ENCODE results near the gene SERPINB10.

The SERPINB10 gene

GRCh38 chr18:63962137-63962536 lies 54.4 kb downstream of the SERPINB10 start:
- Mint-ChIP-seq H3K4me3 (no peak overlapping the region), H3K27me3 (peaks cover 39% of the 10 kb centered on the region), H3K9me3 (no peaks in the 10 kb centered on the region), H3K4me1 (no peaks in the 10 kb centered on the region), H3K36me3 (ENCODE audit: insufficient read depth) (no peaks in the 10 kb centered on the region), H3K27ac (ENCODE audit: low read depth) (no peak overlapping the region)
- ATAC-seq (replicated peaks; ENCODE audit: extremely low read depth, poor library complexity, severe bottlenecking) = no peak
- DNase-seq (ENCODE audit: low spot score in 2 of 2) = no peak

DNA sequence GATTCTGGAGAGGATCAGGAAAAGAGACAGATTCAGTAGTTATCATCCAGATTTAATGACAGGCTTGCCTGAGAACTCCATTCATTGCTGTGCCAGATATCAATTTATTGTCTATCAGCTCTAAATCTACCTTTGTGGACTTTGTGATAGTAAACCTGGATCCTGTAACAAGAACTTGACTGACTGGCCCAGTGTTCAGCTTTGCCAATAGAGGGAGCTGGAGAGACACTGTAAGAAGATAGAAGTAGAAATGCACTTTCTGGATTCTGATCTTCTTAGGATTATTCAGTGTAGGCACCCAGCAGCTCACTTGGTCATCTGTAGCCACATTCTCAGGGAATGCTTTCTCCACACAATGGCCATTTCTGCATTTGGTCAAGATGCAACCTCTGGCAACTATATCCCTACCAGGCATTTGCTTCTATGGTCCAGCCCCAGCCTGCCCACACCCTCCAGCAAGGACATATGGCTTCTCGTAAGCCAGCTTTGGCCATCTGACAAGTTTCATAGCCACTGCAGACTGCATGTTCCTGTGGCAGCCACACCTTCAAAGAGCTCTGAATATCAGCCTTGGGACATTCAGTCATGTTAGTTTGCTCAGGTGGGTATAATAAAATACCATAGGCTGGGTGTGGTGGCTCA lies 56.0 kb downstream of the SERPINB10 start:
- no peaks in the 10 kb centered on the region for H3K4me1 Mint-ChIP-seq
- peak overlapping the region; percentile 79 for H3K27ac Mint-ChIP-seq (ENCODE audit: low read depth)
- no peaks in the 10 kb centered on the region for H3K9me3 Mint-ChIP-seq
- no peak overlapping the region for H3K4me3 Mint-ChIP-seq
- H3K27me3 Mint-ChIP-seq = peaks cover 39% of the 10 kb centered on the region
- H3K36me3 Mint-ChIP-seq (ENCODE audit: insufficient read depth) = no peaks in the 10 kb centered on the region
- ATAC-seq (replicated peaks; ENCODE audit: extremely low read depth, poor library complexity, severe bottlenecking) (peak; percentile 43), DNase-seq (ENCODE audit: low spot score in 2 of 2) (no peak)

GRCh38 chr18:63964908-63965307 lies 57.1 kb downstream of the SERPINB10 start:
- Mint-ChIP-seq H3K27ac (ENCODE audit: low read depth) (no peak overlapping the region), H3K4me1 (peaks cover 11% of the 10 kb centered on the region), H3K9me3 (no peaks in the 10 kb centered on the region), H3K4me3 (no peak overlapping the region), H3K36me3 (ENCODE audit: insufficient read depth) (peaks cover 3% of the 10 kb centered on the region), H3K27me3 (peaks cover 31% of the 10 kb centered on the region)
- DNase-seq (ENCODE audit: low spot score in 2 of 2) (no peak), ATAC-seq (replicated peaks; ENCODE audit: extremely low read depth, poor library complexity, severe bottlenecking) (no peak)

- peaks cover 26% of the 10 kb centered on the region for H3K27me3 Mint-ChIP-seq
- ATAC-seq (replicated peaks; ENCODE audit: extremely low read depth, poor library complexity, severe bottlenecking) = no peak
- no peak overlapping the region for H3K4me3 Mint-ChIP-seq
- no peak overlapping the region for H3K27ac Mint-ChIP-seq (ENCODE audit: low read depth)
- peaks cover 18% of the 10 kb centered on the region for H3K4me1 Mint-ChIP-seq
- no peaks in the 10 kb centered on the region for H3K9me3 Mint-ChIP-seq
- peaks cover 8% of the 10 kb centered on the region for H3K36me3 Mint-ChIP-seq (ENCODE audit: insufficient read depth)
- no peak for DNase-seq (ENCODE audit: low spot score in 2 of 2)
Observed at GRCh38 chr18:63965716-63966330, 58.1 kb downstream of the SERPINB10 start.

GRCh38 chr18:63969942-63970808 lies 62.4 kb downstream of the SERPINB10 start, which contains the start of gene SERPINB8:
TSS of gene SERPINB8 (plus strand) at chr18:63970081. CDS start at chr18:63978309, 8,228 bp downstream.
- peaks cover 14% of the 10 kb centered on the region for H3K36me3 Mint-ChIP-seq (ENCODE audit: insufficient read depth)
- H3K4me1 Mint-ChIP-seq = peaks cover 41% of the 10 kb centered on the region
- peak; percentile 90 for ATAC-seq (replicated peaks; ENCODE audit: extremely low read depth, poor library complexity, severe bottlenecking)

DNA sequence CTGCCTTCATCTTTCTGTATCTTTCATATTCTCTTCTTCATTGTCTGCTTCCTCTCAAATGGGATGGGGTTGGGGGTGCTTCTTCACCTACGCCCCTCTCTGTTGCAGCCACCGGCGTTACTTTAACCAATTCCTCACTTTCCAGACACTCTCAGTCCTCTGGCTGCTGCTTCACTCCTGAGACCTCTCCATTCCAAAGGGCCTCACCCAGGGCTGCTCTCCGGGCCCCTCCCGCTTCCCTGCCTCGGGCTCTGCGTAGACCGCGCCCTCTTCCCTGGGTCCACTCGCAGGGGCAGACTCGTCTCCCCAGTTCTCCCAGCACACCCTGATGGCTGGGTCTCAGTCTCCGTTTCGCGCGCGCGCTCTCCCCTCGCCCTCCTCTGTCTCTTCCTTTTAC lies 63.0 kb downstream of the SERPINB10 start:
- Mint-ChIP-seq H3K27me3 (no peaks in the 10 kb centered on the region), H3K9me3 (no peaks in the 10 kb centered on the region), H3K36me3 (ENCODE audit: insufficient read depth) (peaks cover 14% of the 10 kb centered on the region), H3K4me3 (peak overlapping the region; percentile 99), H3K27ac (ENCODE audit: low read depth) (peak overlapping the region; percentile 95), H3K4me1 (peaks cover 43% of the 10 kb centered on the region)
- ATAC-seq (replicated peaks; ENCODE audit: extremely low read depth, poor library complexity, severe bottlenecking) (no peak), DNase-seq (ENCODE audit: low spot score in 2 of 2) (no peak)

More at GRCh38 chr18:63969942-63970808, 62.4 kb downstream of the SERPINB10 start, which contains the start of gene SERPINB8:
- H3K27me3 Mint-ChIP-seq = no peaks in the 10 kb centered on the region
- no peaks in the 10 kb centered on the region for H3K9me3 Mint-ChIP-seq
- H3K27ac Mint-ChIP-seq (ENCODE audit: low read depth) = peak within 1 kb of the TSS; percentile 95
- peak; percentile 54 to 59 for DNase-seq (ENCODE audit: low spot score in 2 of 2)
- H3K4me3 Mint-ChIP-seq = peak within 1 kb of the TSS; percentile 99

DNA sequence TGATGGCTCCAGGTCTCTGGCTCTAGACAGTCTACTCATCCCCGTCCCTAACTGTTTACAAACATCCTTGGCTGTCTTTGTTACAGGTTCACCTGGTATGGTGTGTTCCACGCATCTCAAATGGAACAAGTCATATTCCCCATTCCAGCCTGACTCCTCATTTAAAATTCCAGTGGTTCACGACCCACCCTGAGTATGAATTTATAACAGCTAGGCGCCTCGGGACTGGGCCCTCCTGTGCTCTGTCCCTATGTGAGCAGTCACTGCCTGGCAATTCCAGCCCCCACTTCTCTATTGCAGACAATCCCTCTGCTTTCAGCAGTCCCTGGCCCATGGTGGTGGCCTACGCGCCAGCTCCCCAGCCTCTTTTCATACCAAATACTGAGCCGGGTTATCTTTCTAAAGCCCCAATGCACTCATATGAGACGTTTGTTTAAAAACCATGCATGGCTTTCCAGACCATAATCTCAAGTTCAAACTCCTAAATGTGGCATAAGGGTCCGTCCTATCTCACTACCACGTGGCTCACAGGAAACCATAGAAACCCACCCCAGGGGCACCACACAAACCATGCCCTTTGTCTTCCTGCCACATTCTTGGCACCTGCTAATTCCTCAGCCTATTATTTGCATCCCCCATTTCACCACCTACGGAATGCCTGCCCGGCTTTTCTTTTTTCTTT lies 63.7 kb downstream of the SERPINB10 start:
- H3K4me1 Mint-ChIP-seq = peaks cover 43% of the 10 kb centered on the region
- peaks cover 14% of the 10 kb centered on the region for H3K36me3 Mint-ChIP-seq (ENCODE audit: insufficient read depth)
- peak overlapping the region; percentile 95 for H3K27ac Mint-ChIP-seq (ENCODE audit: low read depth)
- DNase-seq (ENCODE audit: low spot score in 2 of 2) = no peak
- H3K4me3 Mint-ChIP-seq = peak overlapping the region; percentile 99
- ATAC-seq (replicated peaks; ENCODE audit: extremely low read depth, poor library complexity, severe bottlenecking) = no peak
- H3K27me3 Mint-ChIP-seq = no peaks in the 10 kb centered on the region
- no peaks in the 10 kb centered on the region for H3K9me3 Mint-ChIP-seq

DNA sequence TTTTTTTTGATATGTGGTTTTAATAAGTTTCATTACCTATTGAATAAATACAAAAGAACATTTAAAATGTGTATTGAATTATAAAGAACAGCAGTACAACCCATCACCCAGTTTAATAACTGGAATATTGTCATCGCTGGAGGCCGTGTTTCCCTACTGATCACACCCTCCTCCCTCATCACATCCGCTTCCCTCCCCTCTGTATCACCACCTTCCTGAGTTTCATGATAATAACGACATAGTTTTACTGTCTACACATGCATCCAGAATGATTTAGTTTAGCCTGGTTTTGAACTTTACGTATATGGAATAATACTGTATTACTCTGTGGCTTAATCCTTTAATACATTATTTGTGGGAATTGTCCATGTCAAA lies 64.2 kb downstream of the SERPINB10 start:
- H3K27ac Mint-ChIP-seq (ENCODE audit: low read depth) = peak overlapping the region; percentile 95
- no peak for DNase-seq (ENCODE audit: low spot score in 2 of 2)
- no peaks in the 10 kb centered on the region for H3K27me3 Mint-ChIP-seq
- peaks cover 14% of the 10 kb centered on the region for H3K36me3 Mint-ChIP-seq (ENCODE audit: insufficient read depth)
- peak overlapping the region; percentile 99 for H3K4me3 Mint-ChIP-seq
- no peaks in the 10 kb centered on the region for H3K9me3 Mint-ChIP-seq
- peaks cover 43% of the 10 kb centered on the region for H3K4me1 Mint-ChIP-seq
- no peak for ATAC-seq (replicated peaks; ENCODE audit: extremely low read depth, poor library complexity, severe bottlenecking)

DNA sequence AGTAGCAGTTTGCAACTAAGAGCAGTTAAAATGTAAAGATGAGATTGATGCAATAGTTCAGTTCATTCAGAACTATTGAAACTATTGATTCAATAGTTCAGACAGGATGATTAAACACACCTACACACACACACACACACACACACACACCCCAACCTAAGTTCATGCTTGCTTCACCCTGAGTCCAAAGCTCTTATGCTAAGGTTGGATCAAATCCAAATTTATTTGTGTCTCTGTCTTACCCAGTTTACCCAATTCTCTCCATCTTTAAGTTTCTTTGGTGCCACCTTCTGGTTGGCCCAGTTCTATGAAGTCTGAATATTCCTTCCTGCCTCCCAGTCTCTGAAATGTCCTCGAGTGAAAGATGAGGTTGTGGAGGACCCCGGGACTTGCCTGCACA lies 67.2 kb downstream of the SERPINB10 start:
- peaks cover 40% of the 10 kb centered on the region for H3K4me1 Mint-ChIP-seq
- ATAC-seq (replicated peaks; ENCODE audit: extremely low read depth, poor library complexity, severe bottlenecking) (no peak), DNase-seq (ENCODE audit: low spot score in 2 of 2) (no peak)
- H3K9me3 Mint-ChIP-seq = no peaks in the 10 kb centered on the region
- peaks cover 15% of the 10 kb centered on the region for H3K36me3 Mint-ChIP-seq (ENCODE audit: insufficient read depth)
- no peak overlapping the region for H3K27ac Mint-ChIP-seq (ENCODE audit: low read depth)
- H3K27me3 Mint-ChIP-seq = no peaks in the 10 kb centered on the region
- no peak overlapping the region for H3K4me3 Mint-ChIP-seq

DNA sequence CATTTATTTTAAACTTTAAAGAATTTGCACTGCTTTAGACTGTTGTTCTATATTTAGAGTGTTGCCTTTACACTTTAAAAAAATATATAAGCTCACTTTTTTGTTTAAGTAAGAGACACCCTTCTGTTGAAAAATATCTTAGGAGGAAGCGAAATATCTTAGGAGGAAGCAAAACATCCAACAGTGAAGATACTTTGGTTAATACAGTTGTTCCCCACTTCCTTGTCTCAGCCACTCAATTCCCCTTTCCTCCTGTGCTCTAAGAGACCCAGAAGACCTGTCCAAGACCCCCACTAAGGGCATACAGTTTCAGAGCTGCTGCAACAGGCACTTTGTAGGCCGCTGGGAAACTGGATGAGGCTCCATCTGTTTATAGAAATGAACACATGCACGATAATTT lies 67.9 kb downstream of the SERPINB10 start:
- no peak for ATAC-seq (replicated peaks; ENCODE audit: extremely low read depth, poor library complexity, severe bottlenecking)
- peaks cover 12% of the 10 kb centered on the region for H3K36me3 Mint-ChIP-seq (ENCODE audit: insufficient read depth)
- no peaks in the 10 kb centered on the region for H3K9me3 Mint-ChIP-seq
- H3K4me1 Mint-ChIP-seq = peaks cover 39% of the 10 kb centered on the region
- no peaks in the 10 kb centered on the region for H3K27me3 Mint-ChIP-seq
- H3K4me3 Mint-ChIP-seq = no peak overlapping the region
- H3K27ac Mint-ChIP-seq (ENCODE audit: low read depth) = no peak overlapping the region
- DNase-seq (ENCODE audit: low spot score in 2 of 2) = no peak

DNA sequence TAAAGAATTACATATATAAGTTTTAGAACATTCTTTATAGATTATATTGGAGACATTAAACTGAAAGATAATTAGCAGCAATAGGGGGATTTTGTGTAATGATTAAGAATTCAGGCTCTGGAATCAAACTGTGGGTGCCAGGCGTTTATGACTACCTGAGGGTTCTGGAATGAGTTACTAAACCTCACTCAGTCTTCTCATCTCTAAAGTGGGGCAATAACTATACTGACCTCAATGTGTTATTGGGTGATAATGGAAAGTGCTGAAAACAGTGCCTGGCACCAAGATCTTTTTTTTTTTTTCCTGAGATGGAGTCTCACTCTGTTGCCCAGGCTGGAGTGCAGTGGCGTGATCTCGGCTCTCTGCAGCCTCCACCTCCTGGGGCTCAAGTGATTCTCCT lies 69.3 kb downstream of the SERPINB10 start:
- peaks cover 10% of the 10 kb centered on the region for H3K36me3 Mint-ChIP-seq (ENCODE audit: insufficient read depth)
- H3K4me1 Mint-ChIP-seq = peaks cover 25% of the 10 kb centered on the region
- H3K9me3 Mint-ChIP-seq = no peaks in the 10 kb centered on the region
- no peak for ATAC-seq (replicated peaks; ENCODE audit: extremely low read depth, poor library complexity, severe bottlenecking)
- no peak overlapping the region for H3K27ac Mint-ChIP-seq (ENCODE audit: low read depth)
- H3K27me3 Mint-ChIP-seq = no peaks in the 10 kb centered on the region
- DNase-seq (ENCODE audit: low spot score in 2 of 2) = no peak
- no peak overlapping the region for H3K4me3 Mint-ChIP-seq

GRCh38 chr18:63979409-63979920 lies 71.7 kb downstream of the SERPINB10 start:
- no peaks in the 10 kb centered on the region for H3K9me3 Mint-ChIP-seq
- ATAC-seq (replicated peaks; ENCODE audit: extremely low read depth, poor library complexity, severe bottlenecking) (peak; percentile 76), DNase-seq (ENCODE audit: low spot score in 2 of 2) (peak in 1 of 2 donors; percentile 14)
- peaks cover 21% of the 10 kb centered on the region for H3K36me3 Mint-ChIP-seq (ENCODE audit: insufficient read depth)
- peak overlapping the region; percentile 23 for H3K27ac Mint-ChIP-seq (ENCODE audit: low read depth)
- H3K4me3 Mint-ChIP-seq = peak overlapping the region; percentile 48
- H3K4me1 Mint-ChIP-seq = peaks cover 22% of the 10 kb centered on the region
- no peaks in the 10 kb centered on the region for H3K27me3 Mint-ChIP-seq

Data from central memory CD8-positive, alpha-beta T cell (primary cell).